Transverse colon (tissue), 4 donors: Measurements from ENCODE around the gene ATP5F1D.

Experiments
- EP300 ChIP-seq: sonication (generic); formaldehyde crosslinking; IDR thresholded peaks from one replicate; pipeline ENCODE4 v1.6.1; 2017; ENCODE audit warnings: antibody characterized with exemption, low read depth
- POLR2A ChIP-seq: fragments of 450-650 bp; IDR thresholded peaks from one replicate; pipeline ENCODE4 v1.6.1; 2016; ENCODE audit warnings: antibody characterized with exemption, mild to moderate bottlenecking, moderate library complexity
- POLR2AphosphoS5 ChIP-seq, 3 donors: sonication (generic); formaldehyde crosslinking; IDR thresholded peaks; one replicate each; pipeline ENCODE4 v1.6.1; 2016; ENCODE audit warnings: antibody characterized with exemption in 3 of 3
- TF ChIP-seq, protein P1 (sequence below), 5 experiments: fragments of 200-600 bp in 3 of 5; fragments of 450-650 bp in 2 of 5; sonication (generic) in 3 of 5; IDR thresholded peaks; 1 replicate in 2 of 5; 2 replicates in 3 of 5; pipeline ENCODE4 v1.5.1; 2016 to 2017; ENCODE audit warnings: antibody characterized with exemption in 5 of 5, inconsistent platforms in 3 of 5, mild to moderate bottlenecking in 2 of 5, moderate library complexity in 1 of 5

- TF ChIP-seq, protein P1, sequence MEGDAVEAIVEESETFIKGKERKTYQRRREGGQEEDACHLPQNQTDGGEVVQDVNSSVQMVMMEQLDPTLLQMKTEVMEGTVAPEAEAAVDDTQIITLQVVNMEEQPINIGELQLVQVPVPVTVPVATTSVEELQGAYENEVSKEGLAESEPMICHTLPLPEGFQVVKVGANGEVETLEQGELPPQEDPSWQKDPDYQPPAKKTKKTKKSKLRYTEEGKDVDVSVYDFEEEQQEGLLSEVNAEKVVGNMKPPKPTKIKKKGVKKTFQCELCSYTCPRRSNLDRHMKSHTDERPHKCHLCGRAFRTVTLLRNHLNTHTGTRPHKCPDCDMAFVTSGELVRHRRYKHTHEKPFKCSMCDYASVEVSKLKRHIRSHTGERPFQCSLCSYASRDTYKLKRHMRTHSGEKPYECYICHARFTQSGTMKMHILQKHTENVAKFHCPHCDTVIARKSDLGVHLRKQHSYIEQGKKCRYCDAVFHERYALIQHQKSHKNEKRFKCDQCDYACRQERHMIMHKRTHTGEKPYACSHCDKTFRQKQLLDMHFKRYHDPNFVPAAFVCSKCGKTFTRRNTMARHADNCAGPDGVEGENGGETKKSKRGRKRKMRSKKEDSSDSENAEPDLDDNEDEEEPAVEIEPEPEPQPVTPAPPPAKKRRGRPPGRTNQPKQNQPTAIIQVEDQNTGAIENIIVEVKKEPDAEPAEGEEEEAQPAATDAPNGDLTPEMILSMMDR (IDR thresholded peaks at IDR 0.05): no peak
- no peak for TF ChIP-seq EP300
- TF ChIP-seq POLR2A: no peak
- TF ChIP-seq POLR2AphosphoS5 (IDR thresholded peaks at IDR 0.05): no peak
Observed at GRCh38 chr19:1288833-1289685, 47.5 kb downstream of the ATP5F1D start.
